ENCODE results near the gene OR5D13.

Gene OR5D13
- 0 reads per million in 18 experiments for total RNA-seq

- no peak for DNase-seq
Observed at GRCh38 chr11:55773138-55773537, at the start of gene OR5D13. Gene OR5D13, plus strand, starts transcription at chr11:55773438. Its CDS starts 0 bp downstream, at chr11:55773438.

GRCh38 chr11:55726715-55727324, 46.4 kb upstream of the OR5D13 start:
- DNase-seq: no peak

GRCh38 chr11:55732936-55733335, 40.3 kb upstream of the OR5D13 start:
- DNase-seq: no peak

- no peak for DNase-seq
Observed at GRCh38 chr11:55791606-55792005, 18.4 kb downstream of the OR5D13 start.

GRCh38 chr11:55793321-55793720, 20.1 kb downstream of the OR5D13 start:
- DNase-seq: no peak

GRCh38 chr11:55795256-55795655, 22.0 kb downstream of the OR5D13 start, which contains the start of gene OR5D14:
Gene OR5D14, plus strand, starts transcription at chr11:55795556. Its CDS starts 0 bp downstream, at chr11:55795556.
- no peak for DNase-seq

GRCh38 chr11:55806248-55806647, 33.0 kb downstream of the OR5D13 start:
- DNase-seq: no peak

- DNase-seq: no peak
Observed at GRCh38 chr11:55811067-55811466, 37.8 kb downstream of the OR5D13 start, which contains the start of gene OR5L1. Gene OR5L1, plus strand, starts transcription at chr11:55811367. Its CDS starts 100 bp downstream, at chr11:55811467.

GRCh38 chr11:55819330-55819729, 46.1 kb downstream of the OR5D13 start, which contains the start of gene OR5D18:
Gene OR5D18, plus strand, starts transcription at chr11:55819630. Its CDS starts 0 bp downstream, at chr11:55819630.
- DNase-seq: no peak

All from inflammatory macrophage (primary cell).